ENCODE measurements around the gene AOAH.

Gene AOAH, protein sequence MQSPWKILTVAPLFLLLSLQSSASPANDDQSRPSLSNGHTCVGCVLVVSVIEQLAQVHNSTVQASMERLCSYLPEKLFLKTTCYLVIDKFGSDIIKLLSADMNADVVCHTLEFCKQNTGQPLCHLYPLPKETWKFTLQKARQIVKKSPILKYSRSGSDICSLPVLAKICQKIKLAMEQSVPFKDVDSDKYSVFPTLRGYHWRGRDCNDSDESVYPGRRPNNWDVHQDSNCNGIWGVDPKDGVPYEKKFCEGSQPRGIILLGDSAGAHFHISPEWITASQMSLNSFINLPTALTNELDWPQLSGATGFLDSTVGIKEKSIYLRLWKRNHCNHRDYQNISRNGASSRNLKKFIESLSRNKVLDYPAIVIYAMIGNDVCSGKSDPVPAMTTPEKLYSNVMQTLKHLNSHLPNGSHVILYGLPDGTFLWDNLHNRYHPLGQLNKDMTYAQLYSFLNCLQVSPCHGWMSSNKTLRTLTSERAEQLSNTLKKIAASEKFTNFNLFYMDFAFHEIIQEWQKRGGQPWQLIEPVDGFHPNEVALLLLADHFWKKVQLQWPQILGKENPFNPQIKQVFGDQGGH

DNA sequence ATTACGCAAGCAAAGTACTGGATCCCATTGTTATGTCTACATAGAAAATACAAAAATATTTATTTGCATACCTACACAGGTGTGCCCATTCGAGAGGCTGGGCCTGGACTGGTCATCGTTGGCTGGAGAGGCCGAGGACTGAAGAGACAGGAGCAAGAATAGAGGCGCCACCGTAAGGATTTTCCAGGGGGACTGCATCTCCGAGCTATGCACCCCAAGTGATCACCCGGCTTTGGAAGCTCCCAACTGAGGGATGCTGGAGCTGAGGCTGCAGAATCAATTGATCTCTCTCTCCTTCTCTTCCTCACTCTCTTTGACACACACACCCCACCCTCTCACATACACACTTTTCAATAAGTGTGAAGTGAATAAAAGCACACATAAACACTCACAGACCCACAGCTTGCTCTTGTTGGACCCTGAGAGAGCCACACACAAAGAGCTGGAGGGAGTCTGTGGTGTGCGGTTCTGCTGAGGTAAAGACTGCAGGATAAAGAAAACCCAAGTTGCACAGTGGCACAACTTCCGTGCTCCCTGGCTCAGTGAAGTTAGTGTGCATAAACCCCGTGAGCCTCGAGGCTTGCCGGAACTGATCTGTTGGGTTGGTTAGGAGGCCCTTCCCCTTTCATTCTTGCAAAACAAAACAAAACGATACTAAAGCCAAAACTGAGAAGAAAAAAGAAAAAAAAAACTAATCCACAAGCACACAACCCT, at the start of gene AOAH:
Gene AOAH (minus strand): TSS at position 544 of the 714 bp plus-strand sequence. CDS start 346 bp downstream, at position 198.
- DNase-seq, result peak; percentile 88

DNA sequence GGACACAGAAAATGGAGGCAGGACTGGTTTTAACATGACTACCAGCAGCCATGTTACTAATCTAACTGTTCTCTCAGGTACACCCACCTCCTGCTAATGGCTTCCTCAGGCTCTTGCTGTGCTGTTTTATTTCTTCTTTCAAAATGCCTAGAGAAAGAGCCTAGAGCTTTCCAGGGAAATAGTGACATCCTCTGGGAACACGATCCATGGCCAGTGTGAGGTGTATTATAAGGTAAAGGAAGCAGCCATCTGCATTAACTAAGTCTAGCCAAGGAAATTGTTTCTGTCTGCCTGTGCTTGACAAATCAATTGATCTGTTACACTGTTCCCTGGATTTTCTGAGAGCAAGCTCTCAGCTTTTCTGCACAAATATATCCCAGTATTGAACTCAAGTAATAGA, 42.2 kb upstream of the AOAH start:
- DNase-seq, result no peak

DNA sequence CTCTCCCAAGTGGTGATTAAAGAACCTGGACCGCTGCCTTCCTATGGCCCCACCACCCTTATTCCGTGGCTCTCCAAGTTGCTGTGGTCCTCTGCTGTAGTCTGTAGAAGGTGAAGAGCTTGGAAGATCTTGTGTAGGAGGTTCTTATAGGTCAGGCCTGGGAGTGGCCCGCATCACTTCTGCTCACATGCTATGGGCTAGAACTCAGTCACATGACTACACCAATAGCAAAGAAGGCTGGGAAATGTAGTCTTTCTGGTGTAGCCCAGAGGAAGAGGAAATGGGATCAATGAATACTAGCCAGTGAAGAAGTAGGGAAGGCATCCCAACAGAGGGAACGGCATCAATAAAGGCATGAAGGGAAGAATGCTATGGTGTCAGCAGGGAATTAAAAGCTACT, 41.3 kb upstream of the AOAH start:
- DNase-seq, result no peak

DNA sequence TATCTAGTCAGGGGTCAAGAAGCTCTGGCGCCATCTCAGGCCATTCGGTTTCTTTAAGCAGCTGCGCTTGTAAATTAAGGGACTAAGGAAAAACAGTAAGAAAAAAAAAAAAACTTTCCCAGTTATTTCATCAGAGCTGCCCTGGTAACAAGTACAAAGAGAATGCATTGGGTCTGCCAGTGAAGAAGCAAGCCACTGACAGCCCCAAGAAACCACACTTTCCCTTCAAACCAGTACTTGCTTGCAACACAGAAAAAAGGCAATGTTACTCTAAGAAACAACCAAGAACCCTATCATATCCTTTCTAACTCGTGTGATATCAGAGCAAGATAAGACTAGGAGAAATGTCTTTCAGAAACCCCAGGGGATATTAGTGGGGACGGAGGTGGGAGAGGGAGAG, 40.6 kb upstream of the AOAH start:
- DNase-seq, result no peak

DNA sequence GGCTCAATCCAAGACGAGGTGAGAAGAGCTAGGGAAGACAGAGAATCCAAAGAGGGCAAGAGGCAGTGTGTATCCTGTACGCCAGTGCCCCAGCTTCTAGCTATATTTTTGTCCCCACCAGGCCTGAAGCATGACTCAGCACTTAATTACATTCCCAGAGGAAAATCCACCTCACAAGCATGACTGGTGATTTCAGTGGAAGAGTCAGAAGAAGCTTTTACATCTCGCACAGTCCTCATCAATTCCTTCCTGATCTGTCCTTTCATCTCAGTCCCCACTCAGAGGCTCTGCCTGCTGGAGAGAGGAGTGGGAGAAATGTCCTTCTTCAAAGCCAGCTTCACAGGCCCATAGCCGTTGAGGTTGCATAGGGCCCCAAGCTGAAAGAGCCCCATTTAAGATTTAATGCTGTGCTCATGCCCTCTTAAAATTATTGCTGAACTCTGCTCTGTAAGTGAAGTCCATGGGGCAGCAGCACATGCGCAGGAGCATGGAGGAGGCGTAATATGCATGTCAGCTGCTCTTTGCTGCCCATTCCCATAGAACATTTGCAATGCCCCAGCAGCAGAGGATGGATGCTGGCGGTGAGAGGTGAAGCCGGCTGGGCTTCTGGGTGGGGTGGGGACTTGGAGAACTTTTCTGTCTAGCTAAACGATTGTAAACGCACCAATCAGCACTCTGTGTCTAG, 39.0 kb upstream of the AOAH start:
- DNase-seq, result no peak

DNA sequence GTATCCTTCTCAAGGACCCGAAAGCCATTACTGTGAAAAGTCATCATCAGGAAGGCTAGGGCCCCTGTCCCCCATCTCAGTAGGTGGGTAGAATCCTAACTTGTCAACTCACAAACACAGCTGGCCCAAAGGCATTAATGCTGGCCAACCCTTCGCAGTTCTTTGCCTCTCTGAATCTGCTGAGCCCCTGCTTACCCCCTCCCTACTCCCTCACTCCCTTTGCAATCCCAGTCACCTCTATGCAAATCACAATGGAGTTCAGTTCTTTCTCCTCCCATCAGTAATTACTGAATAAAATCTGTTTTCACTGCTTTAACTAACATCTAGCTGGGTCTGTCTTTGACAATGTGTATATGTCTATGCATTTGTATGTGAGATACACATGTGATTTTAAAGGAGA, 38.1 kb upstream of the AOAH start:
- DNase-seq, result no peak

DNA sequence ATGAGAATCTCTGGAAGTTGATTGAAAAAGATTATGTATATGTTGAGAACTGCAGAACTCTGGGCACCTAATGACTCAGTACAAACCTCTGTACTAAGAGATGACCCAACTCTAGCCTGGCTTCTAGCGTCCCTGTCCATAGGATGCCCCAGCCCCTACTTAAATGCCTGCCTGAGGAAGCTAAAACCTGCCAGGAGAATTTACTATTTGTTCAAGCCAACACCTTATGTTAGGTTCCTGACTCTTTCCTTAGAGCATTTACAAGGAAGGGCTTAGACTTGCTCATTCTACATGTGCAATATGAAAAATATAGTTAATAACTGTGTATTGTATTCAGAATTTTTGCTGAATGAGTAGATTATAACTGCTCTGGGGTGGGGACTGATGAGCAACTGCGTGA, 37.5 kb upstream of the AOAH start:
- no peak for DNase-seq

DNA sequence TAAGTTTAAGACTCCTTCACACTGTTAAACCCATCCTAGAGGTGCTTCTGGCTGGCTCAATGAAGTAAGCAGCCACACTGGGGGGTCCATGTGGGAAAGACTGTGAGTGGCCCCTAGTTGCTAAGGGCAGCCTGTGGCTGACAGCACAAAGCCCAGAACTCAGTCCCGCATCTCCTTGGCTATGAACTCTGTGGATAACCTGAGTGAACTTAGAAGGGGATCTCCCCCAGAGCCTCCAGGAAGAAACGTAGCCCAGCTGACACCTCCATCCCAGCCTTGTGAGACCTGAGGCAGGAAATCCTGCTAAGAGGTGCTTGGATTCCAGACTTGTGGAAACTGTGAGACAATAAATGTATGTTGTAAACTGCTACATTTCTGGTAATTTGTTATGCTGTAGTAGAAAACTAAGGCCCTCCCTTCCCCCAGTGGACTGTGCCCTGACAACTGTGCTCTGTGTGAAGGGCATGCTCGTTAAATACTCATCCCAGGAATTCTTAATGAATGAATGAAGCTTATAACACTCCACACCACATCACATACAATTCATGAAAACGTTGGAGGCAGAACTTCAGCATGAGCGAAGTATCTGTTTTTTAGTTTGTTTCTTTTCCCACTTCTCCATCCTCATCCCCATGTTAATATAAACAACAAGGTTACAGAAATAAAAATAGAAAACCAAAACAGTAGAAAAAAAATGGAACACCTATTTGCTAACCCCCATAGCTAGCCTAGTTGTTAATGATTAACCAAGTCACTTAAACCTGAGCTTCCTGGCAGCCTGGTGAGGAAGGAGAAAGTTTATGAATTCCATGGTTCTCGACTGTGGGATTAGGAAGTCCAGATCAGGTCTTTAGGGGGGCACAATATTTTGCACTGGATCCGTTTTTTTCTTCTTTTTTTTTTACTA, 36.8 kb upstream of the AOAH start:
- no peak for DNase-seq

DNA sequence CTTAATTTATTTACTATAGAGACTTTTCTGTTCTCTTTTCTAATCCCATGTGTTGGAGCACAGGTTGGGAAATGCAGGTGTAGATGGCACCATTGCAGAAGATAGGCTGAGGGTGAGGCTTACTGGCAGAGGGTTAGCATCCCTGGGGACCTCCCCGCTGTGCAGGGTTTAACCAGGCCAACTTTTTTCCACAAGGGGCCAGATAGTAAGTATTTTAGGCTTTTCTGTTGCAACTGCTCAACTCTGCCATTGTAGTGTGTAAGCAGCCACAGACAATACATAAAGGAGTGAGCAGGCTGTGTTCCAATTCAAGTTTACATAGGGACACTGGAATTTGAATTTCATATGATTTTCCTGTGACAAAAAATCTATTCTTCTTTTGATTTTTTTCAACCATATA, 34.6 kb upstream of the AOAH start:
- no peak for DNase-seq

DNA sequence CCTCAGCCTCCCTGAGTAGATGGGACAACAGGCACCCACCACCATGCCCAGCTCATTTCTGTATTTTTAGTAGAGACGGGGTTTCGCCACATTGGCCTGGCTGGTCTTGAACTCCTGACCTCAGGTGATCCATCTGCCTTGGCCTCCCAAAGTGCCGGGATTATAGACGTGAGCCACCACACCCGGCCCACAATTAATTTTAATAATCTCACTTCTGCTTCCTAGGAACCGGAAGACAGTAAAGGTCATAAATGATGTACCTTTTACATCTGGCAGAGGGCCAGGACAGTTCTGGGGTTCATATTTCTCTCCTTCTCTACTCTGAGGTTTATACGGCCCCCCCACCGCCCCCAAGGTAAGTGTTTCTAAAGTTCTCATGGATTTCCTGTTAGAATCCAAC, 31.2 kb upstream of the AOAH start:
- no peak for DNase-seq

DNA sequence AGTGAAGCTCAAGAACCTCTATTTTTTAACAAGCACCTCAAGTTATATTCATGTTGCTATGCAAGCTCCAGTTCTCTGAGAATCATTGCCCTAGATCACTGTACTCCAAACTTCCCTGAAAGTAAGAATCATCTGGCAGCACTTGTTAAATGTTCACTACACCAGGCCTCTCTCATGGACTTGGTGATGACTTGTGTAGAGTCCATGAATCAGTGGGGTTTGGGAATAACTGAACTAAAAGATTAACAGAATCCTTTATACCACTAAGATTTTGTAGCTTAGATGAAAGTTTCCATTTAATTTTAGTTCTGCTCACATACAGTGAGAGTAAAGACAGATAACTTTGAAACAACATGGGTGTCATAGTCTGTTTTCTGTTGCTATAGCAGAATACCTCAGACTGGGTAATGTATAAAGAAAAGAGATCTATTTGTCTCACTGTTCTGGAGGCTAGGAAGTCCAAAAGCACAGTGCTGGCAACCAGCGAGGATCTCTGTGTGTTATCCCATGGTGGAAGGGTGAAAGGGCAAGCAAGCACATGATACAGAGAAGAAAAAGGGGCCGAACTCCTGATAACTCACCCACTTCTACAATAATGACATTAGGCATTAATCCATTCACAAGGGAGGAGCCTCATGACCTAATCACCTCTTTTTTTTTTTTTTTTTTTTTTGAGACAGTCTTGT, 27.9 kb upstream of the AOAH start:
- no peak for DNase-seq

DNA sequence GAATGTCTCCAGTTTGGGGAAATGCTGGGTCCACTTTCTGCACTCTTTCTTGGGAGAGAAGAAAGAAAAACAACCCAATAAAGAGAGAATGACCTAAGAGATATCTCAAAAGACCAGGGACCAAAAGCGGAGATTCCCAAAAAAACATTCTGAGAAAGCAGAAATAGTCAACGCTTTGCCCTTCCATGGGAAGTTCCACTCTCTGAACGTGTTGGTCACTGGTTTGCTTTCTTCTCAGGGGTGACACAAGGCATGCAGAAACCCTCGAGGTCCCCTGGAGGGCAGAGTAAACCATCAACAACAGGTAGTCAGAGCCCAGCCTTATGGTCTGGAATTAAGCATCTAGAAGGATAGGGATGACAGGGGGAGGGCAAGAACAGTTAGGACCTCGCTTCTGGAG, 26.2 kb upstream of the AOAH start:
- no peak for DNase-seq

DNA sequence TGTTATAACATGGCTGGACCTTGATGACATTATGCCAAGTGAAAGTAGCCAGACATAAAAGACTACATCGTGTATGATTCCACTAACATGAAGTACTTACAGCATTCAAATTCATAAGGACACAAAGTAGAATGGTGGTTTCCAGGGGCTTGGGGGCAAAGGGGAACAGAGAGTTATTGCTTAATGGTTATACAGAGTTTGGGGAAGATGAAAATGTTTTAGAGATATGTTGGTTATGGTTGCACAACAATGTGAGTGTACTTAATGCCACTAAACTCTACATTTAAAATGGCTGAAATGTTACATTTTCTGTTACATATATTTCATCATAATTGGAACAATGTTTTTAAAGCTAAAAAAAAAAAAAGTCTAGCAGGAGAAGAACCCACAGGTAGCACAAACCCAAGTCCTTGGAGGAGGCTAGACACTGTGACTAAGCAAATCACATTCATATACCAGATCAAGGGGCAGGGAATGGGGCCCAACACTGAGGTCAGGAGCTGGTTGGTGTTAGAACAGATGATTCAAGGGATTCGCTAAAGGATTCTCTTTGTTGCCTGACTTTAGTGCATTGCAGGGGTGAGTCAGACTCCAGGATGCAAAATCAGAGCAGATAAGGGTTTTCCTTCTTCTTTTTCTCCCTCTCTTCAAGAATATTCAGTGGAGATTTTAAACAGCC, 25.1 kb upstream of the AOAH start:
- no peak for DNase-seq

DNA sequence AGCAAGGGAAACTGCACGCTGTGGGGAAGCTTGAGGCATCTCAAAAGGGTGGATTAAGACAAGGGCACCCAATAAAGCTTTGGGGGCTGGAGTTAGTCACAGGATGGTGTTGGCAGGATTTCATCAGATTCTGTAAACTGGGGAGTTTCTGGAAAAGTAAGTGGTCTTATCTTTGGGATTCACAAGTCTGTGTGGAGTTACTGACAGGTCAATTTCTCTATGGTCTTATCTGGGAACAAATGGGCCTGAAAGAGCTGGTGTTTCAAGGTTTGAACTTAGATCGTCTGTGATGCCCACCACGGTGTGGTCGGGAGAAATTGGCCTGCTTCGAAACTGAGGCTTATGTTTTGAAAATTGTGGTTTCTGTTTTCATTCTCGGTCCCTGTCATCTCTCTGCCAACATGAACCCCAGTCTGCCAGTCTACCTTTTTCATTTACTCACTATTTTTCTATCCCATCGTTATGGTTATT, 23.8 kb upstream of the AOAH start:
- no peak for DNase-seq

DNA sequence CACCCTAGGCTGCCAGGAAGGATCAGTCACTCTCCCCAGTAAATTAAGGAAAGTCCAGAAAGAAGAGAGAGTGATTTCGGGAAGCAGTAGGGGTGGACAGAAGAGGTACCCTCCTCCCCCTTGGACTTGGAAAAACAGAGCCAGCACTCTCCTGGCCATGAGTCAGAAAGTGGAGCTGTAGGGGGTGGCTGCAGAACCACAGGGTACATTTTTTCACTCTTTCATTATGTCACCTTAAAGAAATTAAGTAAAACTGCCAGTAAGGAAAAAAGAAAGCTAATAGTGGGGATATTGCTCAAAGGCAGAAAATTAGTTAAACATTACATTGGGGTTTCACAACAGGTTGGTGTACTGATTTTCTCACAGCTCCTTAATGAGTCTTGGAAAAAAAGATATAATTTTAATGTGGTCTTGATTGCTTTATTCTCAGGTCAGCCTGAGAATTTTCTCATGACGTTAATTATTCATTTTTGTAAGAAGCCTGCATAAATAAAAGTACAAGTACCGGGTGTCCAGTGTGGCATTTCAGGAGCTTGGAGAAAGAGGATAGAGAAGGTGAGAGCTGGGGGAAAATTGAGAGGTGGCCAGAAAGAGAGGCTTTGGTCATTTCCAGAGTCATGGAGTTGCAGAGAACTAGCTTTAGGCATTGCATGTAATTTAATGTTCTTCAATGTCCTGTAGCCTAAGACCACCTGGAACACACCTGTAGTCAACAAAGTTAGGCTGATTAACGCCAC, 23.2 kb upstream of the AOAH start:
- DNase-seq, result no peak

DNA sequence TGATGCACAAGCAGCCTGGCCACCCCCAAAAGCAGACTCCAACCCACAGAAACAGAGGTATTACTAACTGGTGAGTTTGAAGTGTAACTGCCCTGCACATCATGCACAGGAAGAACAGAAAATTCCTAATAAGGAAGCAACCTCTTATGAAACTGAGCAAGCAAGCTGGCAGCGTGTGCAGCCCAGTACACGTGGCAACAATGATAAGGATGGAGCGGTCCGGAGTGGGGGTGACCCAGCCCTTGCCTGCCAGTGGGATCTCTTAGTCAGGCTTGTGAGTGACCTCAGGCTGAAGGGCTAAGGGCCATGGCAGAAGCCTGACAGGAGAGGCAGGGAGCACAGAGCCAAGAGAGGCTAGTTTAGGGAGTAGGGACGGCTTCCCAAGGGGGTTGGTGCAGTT, 22.1 kb upstream of the AOAH start:
- no peak for DNase-seq

DNA sequence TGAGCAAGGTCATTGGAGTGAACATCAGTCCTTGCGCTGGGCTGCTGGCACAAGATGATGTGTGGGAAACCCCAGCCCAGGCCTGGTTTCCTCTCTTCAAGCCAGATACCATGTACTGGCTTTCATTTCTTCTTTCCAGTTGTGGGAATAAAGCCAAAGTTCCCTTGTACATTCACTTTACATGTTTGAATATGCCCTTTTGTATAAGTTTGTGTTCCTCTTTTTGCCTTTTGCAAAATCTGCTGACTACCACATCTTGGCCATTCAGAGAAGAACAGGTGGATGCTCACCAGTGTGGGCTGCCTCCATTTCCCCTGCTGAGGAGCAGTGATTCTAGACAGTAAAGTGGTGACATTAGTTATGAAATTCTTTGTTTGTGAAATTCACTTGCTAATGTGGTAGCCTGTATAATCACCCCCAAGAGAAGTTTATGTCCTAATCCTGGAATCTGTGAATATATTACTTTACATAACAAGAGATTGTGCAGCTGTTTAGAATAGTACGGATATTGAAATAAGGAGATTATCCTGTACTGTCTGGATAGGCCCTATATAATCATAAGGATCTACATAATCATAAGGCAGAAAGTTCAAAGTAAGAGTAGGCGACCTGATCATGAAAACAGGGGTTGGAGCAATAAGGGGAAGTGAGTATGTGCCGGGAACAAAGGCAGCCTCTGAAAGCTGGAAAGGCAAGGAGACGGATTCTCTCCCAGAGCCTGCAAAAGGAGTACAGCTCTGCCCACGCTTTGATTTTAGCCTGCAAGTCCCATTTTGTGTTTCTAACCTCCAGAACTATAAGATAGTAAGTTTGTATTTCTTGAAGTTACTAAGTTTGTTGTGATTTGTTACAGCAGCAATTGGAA, 18.8 kb upstream of the AOAH start:
- peak; percentile 30 for DNase-seq

DNA sequence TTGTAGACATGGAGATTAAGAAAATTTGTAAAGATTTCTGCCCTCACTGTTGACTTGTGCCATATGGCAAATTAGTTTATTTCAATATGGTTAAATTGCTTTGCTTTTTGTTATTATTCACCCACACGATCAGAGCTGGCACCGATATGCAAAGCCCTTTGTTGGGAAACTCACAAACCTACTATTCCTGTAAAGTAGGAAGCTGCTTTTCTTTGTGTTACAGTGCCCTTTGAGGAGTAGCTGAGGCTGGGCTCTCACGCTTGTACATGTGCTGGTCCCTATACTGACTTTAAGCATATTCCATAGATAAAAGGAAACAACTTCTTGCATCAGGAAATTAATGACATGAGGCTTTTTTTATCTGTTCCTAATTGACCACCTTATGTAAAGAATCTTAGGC, 17.6 kb upstream of the AOAH start:
- no peak for DNase-seq

DNA sequence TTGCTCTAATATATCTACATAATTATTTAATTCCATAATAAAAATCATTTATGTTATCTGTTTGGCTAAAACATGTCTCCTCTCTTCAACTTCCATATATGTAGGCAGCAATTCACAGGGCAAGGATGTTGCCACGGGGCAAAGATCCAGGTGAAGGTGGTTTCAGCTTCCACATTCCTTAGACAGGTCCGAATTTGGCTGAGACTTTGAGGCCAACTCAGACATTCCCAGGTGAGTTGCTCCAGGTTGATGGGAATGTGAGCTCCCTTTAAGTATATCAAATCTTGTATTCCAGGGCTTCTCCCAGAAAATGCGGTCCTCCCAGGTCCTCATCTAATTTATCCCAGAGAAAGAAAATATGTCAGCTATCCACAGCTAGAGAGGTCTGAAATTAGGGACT, 15.1 kb upstream of the AOAH start:
- DNase-seq, result no peak

DNA sequence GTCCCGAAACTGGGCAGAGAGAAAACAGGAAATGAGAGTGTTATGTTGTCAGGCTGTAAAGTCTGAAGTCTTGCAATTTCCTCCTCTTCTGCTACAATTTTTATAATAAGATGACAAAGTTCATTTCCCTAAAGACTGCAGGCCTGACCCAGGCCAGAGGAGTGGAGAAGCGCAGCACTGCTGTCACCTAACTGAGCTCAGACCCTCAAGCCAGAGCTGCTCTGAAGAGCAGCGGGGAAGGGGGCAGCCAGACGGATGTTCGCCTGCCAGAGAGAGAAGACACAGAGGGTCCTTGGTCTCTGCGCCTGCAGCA, 12.6 kb upstream of the AOAH start:
- no peak for DNase-seq

Measured in GDM1 (cell line).